KG1 (cell line): ENCODE measurements around the gene RASL12.
"Not testable (repeated sequence)": the region's sequence is repeated elsewhere in the genome, so short reads cannot be mapped to it uniquely, and the experiment has no call there.

Experiments
- DNase-seq: peaks from one replicate; lab custom pipeline; 2025; lab: John Stamatoyannopoulos, UW

The RASL12 gene

GRCh38 chr15:65075607-65076395, 8.0 kb upstream of the RASL12 start:
- not testable (repeated sequence) for DNase-seq

GRCh38 chr15:65074946-65075345, 7.2 kb upstream of the RASL12 start:
- not testable (repeated sequence) for DNase-seq

GRCh38 chr15:65072617-65073016, 4.8 kb upstream of the RASL12 start:
- no peak for DNase-seq

- no peak for DNase-seq
Observed at GRCh38 chr15:65072027-65072426, 4.2 kb upstream of the RASL12 start.

GRCh38 chr15:65071381-65071811, 3.6 kb upstream of the RASL12 start:
- DNase-seq: no peak

GRCh38 chr15:65069779-65070546, 2.2 kb upstream of the RASL12 start:
- no peak for DNase-seq

- no peak for DNase-seq
Observed at GRCh38 chr15:65069179-65069578, 1.4 kb upstream of the RASL12 start.

GRCh38 chr15:65068403-65068788, 605 bp upstream of the RASL12 start:
- no peak for DNase-seq

GRCh38 chr15:65067317-65067644, 510 bp downstream of the RASL12 start:
- no peak for DNase-seq

GRCh38 chr15:65066635-65067316, 1.0 kb downstream of the RASL12 start:
- DNase-seq: no peak

GRCh38 chr15:65066001-65066634, 1.7 kb downstream of the RASL12 start:
- no peak for DNase-seq

GRCh38 chr15:65062726-65063125, 5.1 kb downstream of the RASL12 start:
- DNase-seq: no peak

GRCh38 chr15:65062061-65062460, 5.7 kb downstream of the RASL12 start:
- DNase-seq: no peak

- DNase-seq: no peak
Observed at GRCh38 chr15:65060641-65061397, 7.0 kb downstream of the RASL12 start.

GRCh38 chr15:65059931-65060596, 7.7 kb downstream of the RASL12 start:
- no peak for DNase-seq

- no peak for DNase-seq
Observed at GRCh38 chr15:65059369-65059750, 8.4 kb downstream of the RASL12 start.

GRCh38 chr15:65058394-65059368, 9.1 kb downstream of the RASL12 start:
- no peak for DNase-seq

- no peak for DNase-seq
Observed at GRCh38 chr15:65057549-65057940, 10.2 kb downstream of the RASL12 start.

- DNase-seq: no peak
Observed at GRCh38 chr15:65056868-65057548, 10.8 kb downstream of the RASL12 start.
